PFSK-1 (cell line): ENCODE measurements around the gene GLI1.

Experiments
- FOXP2 ChIP-seq: optimal IDR thresholded peaks from 2 replicates; pipeline ENCODE3; 2011; ENCODE audit warnings: borderline replicate concordance, control low read depth, inconsistent platforms; ENCODE audit not compliant: insufficient read depth; ENCODE audit errors: extremely low read length, extremely low read depth
- POLR2AphosphoS5 ChIP-seq: IDR thresholded peaks from 2 replicates; pipeline ENCODE4 v1.6.1; 2012; ENCODE audit warnings: low read depth, mild to moderate bottlenecking, control low read depth, low read length, moderate library complexity
- SIN3A ChIP-seq: IDR thresholded peaks from 2 replicates; pipeline ENCODE4 v1.6.1; 2012; ENCODE audit warnings: mild to moderate bottlenecking, low read length, moderate library complexity, borderline replicate concordance; ENCODE audit not compliant: insufficient read depth
- TAF1 ChIP-seq: IDR thresholded peaks from 2 replicates; pipeline ENCODE4 v1.6.1; 2012; ENCODE audit warnings: low read length, control low read depth, borderline replicate concordance; ENCODE audit not compliant: insufficient read depth
- TF ChIP-seq, protein P1 (sequence below), 2 experiments: IDR thresholded peaks; 2 replicates each; pipeline versions ENCODE4 v1.6.1 to v1.8.0; 2011 to 2012; ENCODE audit warnings: low read depth in 2 of 2, low read length in 2 of 2, control low read depth in 1 of 2, inconsistent platforms in 1 of 2, mild to moderate bottlenecking in 1 of 2, moderate library complexity in 1 of 2; ENCODE audit not compliant: insufficient read depth in 1 of 2

The GLI1 gene

DNA sequence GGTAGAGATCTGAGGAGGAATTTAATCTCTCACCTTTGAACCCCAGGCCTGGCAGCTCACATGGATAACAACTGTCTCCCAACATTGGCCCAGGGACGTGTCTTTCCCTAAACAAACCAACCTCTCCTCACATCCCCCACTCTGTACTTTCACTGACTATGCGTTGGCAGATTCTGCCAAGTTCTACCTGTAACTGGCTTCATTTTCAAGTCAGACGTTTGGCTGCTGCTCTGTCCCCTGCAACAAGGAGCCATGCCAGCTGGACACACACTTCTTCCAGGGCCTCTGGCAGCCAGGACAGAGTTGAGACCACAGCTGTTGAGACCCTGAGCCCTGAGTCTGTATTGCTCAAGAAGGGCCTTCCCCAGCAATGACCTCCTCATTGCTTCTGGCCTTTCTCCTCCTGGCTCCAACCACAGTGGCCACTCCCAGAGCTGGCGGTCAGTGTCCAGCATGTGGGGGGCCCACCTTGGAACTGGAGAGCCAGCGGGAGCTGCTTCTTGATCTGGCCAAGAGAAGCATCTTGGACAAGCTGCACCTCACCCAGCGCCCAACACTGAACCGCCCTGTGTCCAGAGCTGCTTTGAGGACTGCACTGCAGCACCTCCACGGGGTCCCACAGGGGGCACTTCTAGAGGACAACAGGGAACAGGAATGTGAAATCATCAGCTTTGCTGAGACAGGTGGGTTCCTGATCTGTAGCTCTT lies 24.9 kb upstream of the GLI1 start, which contains the start of gene INHBC:
Gene INHBC, plus strand, starts transcription at position 268 of the 707 bp plus-strand sequence. Its CDS starts 103 bp downstream, at position 371.
- TF ChIP-seq SIN3A: no peak
- TF ChIP-seq POLR2AphosphoS5: no peak
- TF ChIP-seq, protein P1, sequence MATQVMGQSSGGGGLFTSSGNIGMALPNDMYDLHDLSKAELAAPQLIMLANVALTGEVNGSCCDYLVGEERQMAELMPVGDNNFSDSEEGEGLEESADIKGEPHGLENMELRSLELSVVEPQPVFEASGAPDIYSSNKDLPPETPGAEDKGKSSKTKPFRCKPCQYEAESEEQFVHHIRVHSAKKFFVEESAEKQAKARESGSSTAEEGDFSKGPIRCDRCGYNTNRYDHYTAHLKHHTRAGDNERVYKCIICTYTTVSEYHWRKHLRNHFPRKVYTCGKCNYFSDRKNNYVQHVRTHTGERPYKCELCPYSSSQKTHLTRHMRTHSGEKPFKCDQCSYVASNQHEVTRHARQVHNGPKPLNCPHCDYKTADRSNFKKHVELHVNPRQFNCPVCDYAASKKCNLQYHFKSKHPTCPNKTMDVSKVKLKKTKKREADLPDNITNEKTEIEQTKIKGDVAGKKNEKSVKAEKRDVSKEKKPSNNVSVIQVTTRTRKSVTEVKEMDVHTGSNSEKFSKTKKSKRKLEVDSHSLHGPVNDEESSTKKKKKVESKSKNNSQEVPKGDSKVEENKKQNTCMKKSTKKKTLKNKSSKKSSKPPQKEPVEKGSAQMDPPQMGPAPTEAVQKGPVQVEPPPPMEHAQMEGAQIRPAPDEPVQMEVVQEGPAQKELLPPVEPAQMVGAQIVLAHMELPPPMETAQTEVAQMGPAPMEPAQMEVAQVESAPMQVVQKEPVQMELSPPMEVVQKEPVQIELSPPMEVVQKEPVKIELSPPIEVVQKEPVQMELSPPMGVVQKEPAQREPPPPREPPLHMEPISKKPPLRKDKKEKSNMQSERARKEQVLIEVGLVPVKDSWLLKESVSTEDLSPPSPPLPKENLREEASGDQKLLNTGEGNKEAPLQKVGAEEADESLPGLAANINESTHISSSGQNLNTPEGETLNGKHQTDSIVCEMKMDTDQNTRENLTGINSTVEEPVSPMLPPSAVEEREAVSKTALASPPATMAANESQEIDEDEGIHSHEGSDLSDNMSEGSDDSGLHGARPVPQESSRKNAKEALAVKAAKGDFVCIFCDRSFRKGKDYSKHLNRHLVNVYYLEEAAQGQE (IDR thresholded peaks at IDR 0.05; ENCODE audit: insufficient read depth in 1 of 2, low read depth in 2 of 2, low read length in 2 of 2): no peak
- TF ChIP-seq TAF1: no peak
- no peak for TF ChIP-seq FOXP2

DNA sequence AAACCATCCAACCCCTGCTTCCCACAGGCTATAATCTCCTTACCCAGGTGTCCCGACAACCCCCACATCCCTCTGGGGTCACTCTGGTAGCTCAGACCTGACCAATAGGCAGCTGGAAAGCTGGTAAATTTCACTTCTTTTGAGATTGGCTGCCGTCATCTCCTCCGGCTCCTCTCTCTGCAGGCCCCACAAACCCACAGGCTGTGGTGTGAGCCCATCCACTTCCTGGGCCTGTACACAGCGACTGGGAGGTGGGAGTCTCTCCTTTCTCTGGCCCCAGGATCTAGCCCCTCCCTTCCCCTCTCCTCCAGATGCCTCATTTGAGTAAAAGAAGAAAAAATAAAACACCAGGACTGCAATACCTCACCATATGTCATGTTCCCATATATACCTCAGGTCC lies 24.3 kb upstream of the GLI1 start:
- TF ChIP-seq POLR2AphosphoS5 (no peak), FOXP2 (no peak), SIN3A (no peak), TAF1 (no peak)
- TF ChIP-seq, protein P1 (IDR thresholded peaks at IDR 0.05; ENCODE audit: insufficient read depth in 1 of 2, low read depth in 2 of 2, low read length in 2 of 2): no peak

- TF ChIP-seq, protein P1 (IDR thresholded peaks at IDR 0.05; ENCODE audit: insufficient read depth in 1 of 2, low read depth in 2 of 2, low read length in 2 of 2): no peak
- no peak for TF ChIP-seq SIN3A
- no peak for TF ChIP-seq POLR2AphosphoS5
- TF ChIP-seq FOXP2: no peak
- no peak for TF ChIP-seq TAF1
Observed at GRCh38 chr12:57438400-57438799, 21.2 kb upstream of the GLI1 start.

- TF ChIP-seq SIN3A: no peak
Observed at GRCh38 chr12:57439762-57440266, 19.8 kb upstream of the GLI1 start.

- TF ChIP-seq, protein P1 (IDR thresholded peaks at IDR 0.05; ENCODE audit: insufficient read depth in 1 of 2, low read depth in 2 of 2, low read length in 2 of 2): no peak
- TF ChIP-seq TAF1: no peak
- no peak for TF ChIP-seq POLR2AphosphoS5
Observed at GRCh38 chr12:57441846-57442427, 17.6 kb upstream of the GLI1 start.
